ENCODE data around the gene CDCA8.

Gene CDCA8

DNA sequence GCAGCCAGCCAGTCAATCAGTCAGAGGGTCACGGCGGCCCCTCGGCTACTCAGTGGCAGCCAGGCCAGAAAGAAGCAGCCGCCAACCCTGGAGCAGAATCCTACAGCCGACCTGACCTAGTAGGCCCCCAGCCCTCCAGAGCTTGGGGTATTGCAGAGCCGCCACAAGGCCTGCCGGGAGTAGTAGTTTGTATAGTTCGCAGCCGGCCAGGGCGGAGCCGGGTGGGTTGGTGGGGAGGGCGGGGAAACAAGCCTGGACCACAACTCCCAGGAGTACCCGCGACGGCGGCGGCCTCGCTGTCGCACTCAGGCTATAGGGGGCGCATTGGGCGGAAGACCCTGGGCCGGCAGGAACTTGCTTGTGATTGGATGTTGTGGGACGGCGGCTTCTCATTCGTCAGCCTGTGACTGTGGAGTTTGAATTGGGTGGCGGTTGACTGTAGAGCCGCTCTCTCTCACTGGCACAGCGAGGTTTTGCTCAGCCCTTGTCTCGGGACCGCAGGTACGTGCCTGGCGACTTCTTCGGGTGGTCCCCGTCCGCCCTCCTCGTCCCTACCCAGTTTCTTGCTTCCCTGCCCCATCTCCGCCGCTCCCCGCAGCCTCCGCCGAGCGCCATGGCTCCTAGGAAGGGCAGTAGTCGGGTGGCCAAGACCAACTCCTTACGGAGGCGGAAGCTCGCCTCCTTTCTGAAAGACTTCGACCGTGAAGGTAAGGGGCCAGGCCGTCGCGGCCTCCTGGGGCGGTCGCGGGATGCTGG, at the start of gene CDCA8:
Gene CDCA8 (plus strand): TSS at position 439 of the 756 bp plus-strand sequence. CDS start 175 bp downstream, at position 614.
- TF ChIP-seq, protein P1, sequence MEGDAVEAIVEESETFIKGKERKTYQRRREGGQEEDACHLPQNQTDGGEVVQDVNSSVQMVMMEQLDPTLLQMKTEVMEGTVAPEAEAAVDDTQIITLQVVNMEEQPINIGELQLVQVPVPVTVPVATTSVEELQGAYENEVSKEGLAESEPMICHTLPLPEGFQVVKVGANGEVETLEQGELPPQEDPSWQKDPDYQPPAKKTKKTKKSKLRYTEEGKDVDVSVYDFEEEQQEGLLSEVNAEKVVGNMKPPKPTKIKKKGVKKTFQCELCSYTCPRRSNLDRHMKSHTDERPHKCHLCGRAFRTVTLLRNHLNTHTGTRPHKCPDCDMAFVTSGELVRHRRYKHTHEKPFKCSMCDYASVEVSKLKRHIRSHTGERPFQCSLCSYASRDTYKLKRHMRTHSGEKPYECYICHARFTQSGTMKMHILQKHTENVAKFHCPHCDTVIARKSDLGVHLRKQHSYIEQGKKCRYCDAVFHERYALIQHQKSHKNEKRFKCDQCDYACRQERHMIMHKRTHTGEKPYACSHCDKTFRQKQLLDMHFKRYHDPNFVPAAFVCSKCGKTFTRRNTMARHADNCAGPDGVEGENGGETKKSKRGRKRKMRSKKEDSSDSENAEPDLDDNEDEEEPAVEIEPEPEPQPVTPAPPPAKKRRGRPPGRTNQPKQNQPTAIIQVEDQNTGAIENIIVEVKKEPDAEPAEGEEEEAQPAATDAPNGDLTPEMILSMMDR (IDR thresholded peaks at IDR 0.05; ENCODE audit: low read depth, low read length) = peak; percentile 47
- H3K4me3 ChIP-seq (ENCODE audit: low read depth, low read length) = peak within 1 kb of the TSS; percentile 91

DNA sequence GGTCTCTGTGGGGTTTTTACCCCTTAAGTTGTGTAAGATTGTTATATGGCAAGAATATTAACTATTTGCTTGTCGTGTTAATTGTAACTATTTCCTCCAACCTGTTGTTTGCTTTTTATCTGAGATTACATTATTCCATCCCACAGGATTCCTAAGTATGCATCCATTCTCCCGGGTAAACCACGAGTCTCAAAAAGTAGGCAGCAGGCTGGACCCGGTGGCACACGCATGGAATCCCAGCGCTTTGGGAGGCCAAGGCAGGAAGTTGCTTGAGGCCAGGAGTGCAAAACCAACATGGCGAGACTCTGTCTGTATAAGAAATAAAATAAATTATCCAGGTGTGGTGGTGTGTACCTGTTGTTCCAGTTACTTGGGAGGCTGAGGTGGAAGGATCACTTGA, 45.0 kb upstream of the CDCA8 start:
- TF ChIP-seq, protein P1 (IDR thresholded peaks at IDR 0.05; ENCODE audit: low read depth, low read length) = no peak
- H3K4me3 ChIP-seq (ENCODE audit: low read depth, low read length) = no peak overlapping the region

DNA sequence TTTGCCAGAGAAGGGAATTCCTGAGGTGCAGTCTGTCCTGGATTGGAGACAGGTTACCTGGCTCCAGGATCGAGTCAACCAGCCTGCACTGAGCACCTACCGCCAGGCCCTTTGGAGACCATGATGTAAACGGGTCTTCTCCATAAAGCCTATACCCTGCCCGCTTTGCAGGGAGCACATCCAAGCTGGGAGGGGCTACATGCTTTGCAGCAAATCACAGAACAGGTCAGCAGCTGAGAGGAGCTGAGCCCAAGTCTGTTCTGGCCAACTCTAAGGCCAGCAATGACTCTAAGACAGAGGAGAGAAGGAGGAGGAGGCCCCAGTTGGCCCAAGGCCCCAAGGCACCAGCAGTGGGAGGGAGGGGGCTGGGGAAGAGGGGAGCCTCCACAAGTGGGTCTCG, 42.1 kb upstream of the CDCA8 start:
- H3K4me3 ChIP-seq (ENCODE audit: low read depth, low read length) = no peak overlapping the region
- TF ChIP-seq, protein P1 (IDR thresholded peaks at IDR 0.05; ENCODE audit: low read depth, low read length) = no peak

DNA sequence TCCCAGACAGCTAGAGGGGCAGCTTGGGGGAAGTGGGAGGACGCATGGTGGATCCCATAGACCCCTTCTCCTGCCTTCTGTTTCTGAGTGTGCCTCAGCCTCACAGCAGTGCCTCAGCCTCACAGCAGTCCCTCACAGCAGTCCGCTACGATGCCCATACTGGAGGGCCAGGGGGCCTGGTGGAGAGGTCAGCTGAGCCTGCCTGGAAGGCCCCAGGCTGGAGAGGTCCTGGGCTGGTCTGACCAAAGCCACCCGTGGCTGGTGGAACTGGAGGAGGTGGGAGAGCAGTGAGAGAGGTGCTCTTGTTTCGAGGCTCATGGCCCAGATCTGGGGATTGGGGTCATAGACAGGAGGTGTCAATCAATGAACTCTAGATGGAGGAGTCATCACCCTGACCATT, 41.6 kb upstream of the CDCA8 start:
- no peak overlapping the region for H3K4me3 ChIP-seq (ENCODE audit: low read depth, low read length)
- TF ChIP-seq, protein P1 (IDR thresholded peaks at IDR 0.05; ENCODE audit: low read depth, low read length) = no peak

DNA sequence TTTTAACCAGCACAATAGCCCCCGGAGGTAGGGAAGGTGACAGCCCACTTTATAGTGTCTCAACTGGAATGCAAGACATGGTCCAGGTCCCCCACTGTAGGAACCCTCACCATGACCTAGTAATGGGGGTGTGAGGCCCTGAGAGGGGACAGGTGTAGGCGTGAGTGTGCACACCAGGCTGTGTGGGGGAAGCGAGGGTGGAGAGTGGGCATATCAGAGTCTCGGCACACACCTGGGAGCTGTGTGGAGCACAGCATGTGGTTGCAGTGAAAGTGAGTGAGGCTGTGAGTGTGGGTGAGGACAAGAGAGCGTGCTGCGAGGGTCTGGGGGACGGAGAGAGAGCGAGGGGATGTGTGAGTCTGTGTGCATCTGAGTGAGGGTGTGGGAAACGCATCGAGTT, 40.5 kb upstream of the CDCA8 start:
- TF ChIP-seq, protein P1 (IDR thresholded peaks at IDR 0.05; ENCODE audit: low read depth, low read length) = no peak
- no peak overlapping the region for H3K4me3 ChIP-seq (ENCODE audit: low read depth, low read length)

DNA sequence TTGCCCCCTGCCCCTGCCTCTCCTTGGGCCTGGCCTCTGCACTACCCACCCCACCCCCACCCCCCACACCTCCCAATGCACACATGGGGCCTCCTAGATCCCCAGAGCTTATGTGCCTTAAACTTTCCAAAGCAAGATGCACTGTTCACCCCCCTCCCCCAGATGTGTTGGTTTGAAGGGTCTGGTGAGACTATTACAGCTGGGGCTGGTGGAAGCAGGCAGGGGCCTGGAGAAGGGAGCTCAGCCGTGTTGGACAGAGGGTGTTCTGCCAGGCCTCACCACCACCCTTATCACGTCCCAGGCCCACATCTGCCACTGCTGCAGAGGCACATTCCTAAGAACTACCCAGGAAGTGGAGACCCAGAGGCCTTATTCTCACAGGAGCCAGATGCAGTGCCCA, 39.3 kb upstream of the CDCA8 start:
- TF ChIP-seq, protein P1 (IDR thresholded peaks at IDR 0.05; ENCODE audit: low read depth, low read length) = no peak
- no peak overlapping the region for H3K4me3 ChIP-seq (ENCODE audit: low read depth, low read length)

DNA sequence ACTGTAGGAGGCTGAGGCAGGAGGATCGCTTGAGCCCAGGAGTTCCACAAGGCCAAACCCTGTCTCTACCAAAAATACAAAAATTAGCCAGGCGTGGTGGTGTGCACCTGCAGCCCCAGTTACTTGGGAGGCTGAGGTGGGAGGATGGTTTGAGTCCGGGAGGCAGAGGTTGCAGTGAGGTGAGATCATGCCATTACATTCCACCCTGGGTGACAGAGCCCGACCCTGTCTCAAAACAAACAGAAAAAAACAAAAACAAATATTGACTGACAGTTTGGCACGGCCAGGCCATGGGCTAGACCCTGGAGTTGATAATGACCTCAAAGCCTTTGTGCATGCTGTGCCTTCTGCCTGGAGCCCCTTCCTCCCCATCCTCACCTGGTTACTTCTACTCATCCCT, 38.4 kb upstream of the CDCA8 start:
- TF ChIP-seq, protein P1 (IDR thresholded peaks at IDR 0.05; ENCODE audit: low read depth, low read length) = no peak
- H3K4me3 ChIP-seq (ENCODE audit: low read depth, low read length) = no peak overlapping the region
